Stimulated activated CD4-positive, alpha-beta T cell treated with anti-CD3 and anti-CD28 coated beads, Interleukin-1b, Interleukin-23, amount 100 ng/mL, for 4 hours (primary cell): ENCODE measurements around the gene ANO6.

ENCODE experiments used
- DNase-seq, 2 donors: peaks; one replicate each; pipeline ENCODE4 v3.0.0-alpha.2; 2020; ENCODE audit warnings: low read depth in 2 of 2

Gene ANO6

GRCh38 chr12:45398552-45398951 is 182.7 kb downstream of the ANO6 start:
- DNase-seq, result no peak

GRCh38 chr12:45400991-45401390 is 185.1 kb downstream of the ANO6 start:
- no peak for DNase-seq

GRCh38 chr12:45402288-45402687 is 186.4 kb downstream of the ANO6 start:
- DNase-seq, result no peak

GRCh38 chr12:45406988-45407850 is 191.3 kb downstream of the ANO6 start:
- no peak for DNase-seq

- DNase-seq, result no peak
Observed at GRCh38 chr12:45407981-45408728, 192.3 kb downstream of the ANO6 start.

- DNase-seq, result no peak
Observed at GRCh38 chr12:45408729-45409114, 192.8 kb downstream of the ANO6 start.

- no peak for DNase-seq
Observed at GRCh38 chr12:45409966-45410365, 194.1 kb downstream of the ANO6 start.

- DNase-seq, result no peak
Observed at GRCh38 chr12:45411626-45412025, 195.7 kb downstream of the ANO6 start.

GRCh38 chr12:45415393-45415817 is 199.5 kb downstream of the ANO6 start:
- DNase-seq, result no peak

GRCh38 chr12:45416126-45416525 is 200.2 kb downstream of the ANO6 start:
- DNase-seq, result no peak

GRCh38 chr12:45418520-45418919 is 202.6 kb downstream of the ANO6 start:
- no peak for DNase-seq

GRCh38 chr12:45419317-45419814 is 203.5 kb downstream of the ANO6 start:
- no peak for DNase-seq

GRCh38 chr12:45421736-45422135 is 205.8 kb downstream of the ANO6 start:
- DNase-seq, result no peak

- no peak for DNase-seq
Observed at GRCh38 chr12:45423931-45424330, 208.0 kb downstream of the ANO6 start.

- DNase-seq, result no peak
Observed at GRCh38 chr12:45425426-45425825, 209.5 kb downstream of the ANO6 start.

- no peak for DNase-seq
Observed at GRCh38 chr12:45426294-45426693, 210.4 kb downstream of the ANO6 start.

- DNase-seq, result no peak
Observed at GRCh38 chr12:45427042-45427441, 211.1 kb downstream of the ANO6 start.

- no peak for DNase-seq
Observed at GRCh38 chr12:45429831-45430230, 213.9 kb downstream of the ANO6 start.

GRCh38 chr12:45431126-45431525 is 215.2 kb downstream of the ANO6 start:
- no peak for DNase-seq

GRCh38 chr12:45432710-45433109 is 216.8 kb downstream of the ANO6 start:
- no peak for DNase-seq

- no peak for DNase-seq
Observed at GRCh38 chr12:45433441-45433868, 217.6 kb downstream of the ANO6 start.

GRCh38 chr12:45434094-45434493 is 218.2 kb downstream of the ANO6 start:
- no peak for DNase-seq
